HEK293T (cell line): ENCODE results near the gene IL24.

Source experiments
- BHLHE40 ChIP-seq: fragments of 450-650 bp; IDR thresholded peaks from 2 replicates; pipeline ENCODE4 v1.6.1; 2016; ENCODE audit warnings: mild to moderate bottlenecking, moderate library complexity, borderline replicate concordance
- CTBP1 ChIP-seq: fragments of 450-650 bp; IDR thresholded peaks from 2 replicates; pipeline ENCODE4 v1.6.1; 2016; ENCODE audit warnings: borderline replicate concordance
- FOXM1 ChIP-seq: fragments of 450-650 bp; IDR thresholded peaks from 2 replicates; pipeline ENCODE4 v1.6.1; 2017; ENCODE audit warnings: mild to moderate bottlenecking, borderline replicate concordance
- TARDBP ChIP-seq: fragments of 450-650 bp; IDR thresholded peaks from 2 replicates; pipeline ENCODE4 v1.6.1; 2016

- TF ChIP-seq CTBP1 (no peak), TARDBP (no peak), BHLHE40 (no peak), FOXM1 (no peak)
Measured at GRCh38 chr1:206945779-206946178, 48.5 kb downstream of the IL24 start.
